ENCODE data around the gene MIGA1.
"Not testable (repeated sequence)": the region's sequence is repeated elsewhere in the genome, so short reads cannot be mapped to it uniquely, and the experiment has no call there.

MIGA1 gene

GRCh38 chr1:77891200-77891599 is 111.8 kb downstream of the MIGA1 start:
- no peak for DNase-seq
- intact Hi-C loops (cut with DNase I), result no loop called here

- no peak for DNase-seq
- intact Hi-C loops (cut with DNase I), result no loop called here
Observed at GRCh38 chr1:77899647-77900320, 120.3 kb downstream of the MIGA1 start.

GRCh38 chr1:77900687-77901293 is 121.3 kb downstream of the MIGA1 start:
- intact Hi-C loops (cut with DNase I), result no loop called here
- DNase-seq, result peak in 30 of 42 donors; percentile 15 to 65 (median 34)

- no peak for DNase-seq
- intact Hi-C loops (cut with DNase I), result no loop called here
Observed at GRCh38 chr1:77905603-77906002, 126.2 kb downstream of the MIGA1 start.

- DNase-seq, result no peak
- intact Hi-C loops (cut with DNase I), result no loop called here
Observed at GRCh38 chr1:77906019-77906545, 126.6 kb downstream of the MIGA1 start.

- DNase-seq, result no peak
- intact Hi-C loops (cut with DNase I), result no loop called here
Observed at GRCh38 chr1:77906624-77907023, 127.2 kb downstream of the MIGA1 start.

- DNase-seq, result no peak
- intact Hi-C loops (cut with DNase I), result no loop called here
Observed at GRCh38 chr1:77910116-77910515, 130.7 kb downstream of the MIGA1 start.

- DNase-seq; intact Hi-C loops (cut with DNase I): not testable (repeated sequence)
Observed at GRCh38 chr1:77918918-77919317, 139.5 kb downstream of the MIGA1 start.

GRCh38 chr1:77925518-77925917 is 146.1 kb downstream of the MIGA1 start:
- DNase-seq, result no peak
- intact Hi-C loops (cut with DNase I), result no loop called here

GRCh38 chr1:77925956-77926355 is 146.5 kb downstream of the MIGA1 start:
- DNase-seq, result no peak
- intact Hi-C loops (cut with DNase I), result no loop called here

- no peak for DNase-seq
- intact Hi-C loops (cut with DNase I), result no loop called here
Observed at GRCh38 chr1:77926561-77927357, 147.3 kb downstream of the MIGA1 start.

GRCh38 chr1:77927414-77927813 is 148.0 kb downstream of the MIGA1 start:
- no peak for DNase-seq
- intact Hi-C loops (cut with DNase I), result no loop called here

Data from head of caudate nucleus (tissue), 42 donors.